Measurements from ENCODE around the gene ARMC7. TPM values are rescaled to one million over a fixed set of nuclear protein-coding genes. Genes with fewer than 3 reads are reported as not detected.
"Not testable (repeated sequence)": the region's sequence is repeated elsewhere in the genome, so short reads cannot be mapped to it uniquely, and the experiment has no call there.

The ARMC7 gene
- total RNA-seq, 3 donors from 2014 or later: 13.2 to 14.4 (median 13.7) TPM

GRCh38 chr17:75158480-75158879, 48.7 kb downstream of the ARMC7 start:
- peaks cover 10% of the 10 kb centered on the region for H3K4me1 Mint-ChIP-seq (ENCODE audit: low read depth)
- not testable (repeated sequence) for H3K4me3 Mint-ChIP-seq; DNase-seq; H3K27me3 Mint-ChIP-seq (ENCODE audit: low read depth); H3K9me3 Mint-ChIP-seq; ATAC-seq; H3K36me3 Mint-ChIP-seq (ENCODE audit: insufficient read depth)

GRCh38 chr17:75159196-75160031, 49.6 kb downstream of the ARMC7 start:
- Mint-ChIP-seq H3K27me3 (ENCODE audit: low read depth) (no peaks in the 10 kb centered on the region), H3K36me3 (ENCODE audit: insufficient read depth) (peaks cover 3% of the 10 kb centered on the region), H3K4me1 (ENCODE audit: low read depth) (peaks cover 10% of the 10 kb centered on the region), H3K9me3 (no peaks in the 10 kb centered on the region), H3K4me3 (no peak overlapping the region)
- no peak for DNase-seq
- ATAC-seq: no peak

- ATAC-seq (no peak), DNase-seq (no peak)
- Mint-ChIP-seq H3K27me3 (ENCODE audit: low read depth) (no peaks in the 10 kb centered on the region), H3K4me1 (ENCODE audit: low read depth) (peaks cover 4% of the 10 kb centered on the region), H3K4me3 (no peak overlapping the region), H3K9me3 (no peaks in the 10 kb centered on the region), H3K36me3 (ENCODE audit: insufficient read depth) (peaks cover 3% of the 10 kb centered on the region)
Observed at GRCh38 chr17:75160211-75160610, 50.4 kb downstream of the ARMC7 start.

GRCh38 chr17:75163074-75163473, 53.3 kb downstream of the ARMC7 start:
- H3K9me3 Mint-ChIP-seq: no peaks in the 10 kb centered on the region
- H3K36me3 Mint-ChIP-seq (ENCODE audit: insufficient read depth): peaks cover 7% of the 10 kb centered on the region

GRCh38 chr17:75164606-75165005, 54.8 kb downstream of the ARMC7 start:
- H3K9me3 Mint-ChIP-seq; H3K4me1 Mint-ChIP-seq (ENCODE audit: low read depth); ATAC-seq; H3K36me3 Mint-ChIP-seq (ENCODE audit: insufficient read depth); H3K27me3 Mint-ChIP-seq (ENCODE audit: low read depth); DNase-seq; H3K4me3 Mint-ChIP-seq: not testable (repeated sequence)

More at GRCh38 chr17:75163074-75163473, 53.3 kb downstream of the ARMC7 start:
- Mint-ChIP-seq H3K27me3 (ENCODE audit: low read depth) (no peaks in the 10 kb centered on the region), H3K4me3 (no peak overlapping the region), H3K4me1 (ENCODE audit: low read depth) (no peaks in the 10 kb centered on the region)
- no peak for DNase-seq
- ATAC-seq: no peak

- peaks cover 17% of the 10 kb centered on the region for H3K36me3 Mint-ChIP-seq (ENCODE audit: insufficient read depth)
- H3K9me3 Mint-ChIP-seq: no peaks in the 10 kb centered on the region
- ATAC-seq (no peak), DNase-seq (no peak)
- H3K4me1 Mint-ChIP-seq (ENCODE audit: low read depth): peaks cover 9% of the 10 kb centered on the region
- H3K4me3 Mint-ChIP-seq: no peak overlapping the region
- H3K27me3 Mint-ChIP-seq (ENCODE audit: low read depth): no peaks in the 10 kb centered on the region
Observed at GRCh38 chr17:75168998-75169397, 59.2 kb downstream of the ARMC7 start.

GRCh38 chr17:75173526-75173925, 63.8 kb downstream of the ARMC7 start:
- DNase-seq: no peak
- no peak overlapping the region for H3K4me3 Mint-ChIP-seq
- peaks cover 27% of the 10 kb centered on the region for H3K36me3 Mint-ChIP-seq (ENCODE audit: insufficient read depth)
- H3K27me3 Mint-ChIP-seq (ENCODE audit: low read depth): no peaks in the 10 kb centered on the region
- H3K9me3 Mint-ChIP-seq: no peaks in the 10 kb centered on the region
- peaks cover 12% of the 10 kb centered on the region for H3K4me1 Mint-ChIP-seq (ENCODE audit: low read depth)
- ATAC-seq: no peak

GRCh38 chr17:75174996-75175395, 65.2 kb downstream of the ARMC7 start:
- ATAC-seq: no peak
- Mint-ChIP-seq H3K4me1 (ENCODE audit: low read depth) (peaks cover 23% of the 10 kb centered on the region), H3K36me3 (ENCODE audit: insufficient read depth) (peaks cover 32% of the 10 kb centered on the region), H3K9me3 (no peaks in the 10 kb centered on the region), H3K4me3 (no peak overlapping the region), H3K27me3 (ENCODE audit: low read depth) (no peaks in the 10 kb centered on the region)
- no peak for DNase-seq

GRCh38 chr17:75176625-75177024, 66.9 kb downstream of the ARMC7 start:
- Mint-ChIP-seq H3K4me1 (ENCODE audit: low read depth) (peaks cover 34% of the 10 kb centered on the region), H3K36me3 (ENCODE audit: insufficient read depth) (peaks cover 36% of the 10 kb centered on the region), H3K9me3 (no peaks in the 10 kb centered on the region), H3K27me3 (ENCODE audit: low read depth) (no peaks in the 10 kb centered on the region), H3K4me3 (no peak overlapping the region)
- no peak for ATAC-seq
- DNase-seq: no peak

- Mint-ChIP-seq H3K4me1 (ENCODE audit: low read depth) (peaks cover 32% of the 10 kb centered on the region), H3K9me3 (no peaks in the 10 kb centered on the region), H3K36me3 (ENCODE audit: insufficient read depth) (peaks cover 29% of the 10 kb centered on the region), H3K27me3 (ENCODE audit: low read depth) (no peaks in the 10 kb centered on the region), H3K4me3 (no peak overlapping the region)
- DNase-seq: no peak
- ATAC-seq: no peak
Observed at GRCh38 chr17:75178453-75178852, 68.7 kb downstream of the ARMC7 start.

Other genes with a start within 250 kb of the ARMC7 start
- 10 to 100 TPM in 1 of 3 donors, 1 to 10 TPM in 2; 6.1 to 12.0 (median 7.0) TPM for gene FDXR, start 237.0 kb upstream of the ARMC7 start, total RNA-seq
- not detected for gene FADS6, start 216.3 kb upstream of the ARMC7 start, total RNA-seq
- gene USH1G, start 186.7 kb upstream of the ARMC7 start, total RNA-seq: not detected
- gene OTOP2, start 185.7 kb upstream of the ARMC7 start, total RNA-seq: not detected
- not detected for gene OTOP3, start 174.1 kb upstream of the ARMC7 start, total RNA-seq
- 1 to 10 TPM; 1.3 to 2.1 (median 2.0) TPM for gene HID1, start 137.2 kb upstream of the ARMC7 start, total RNA-seq
- 1 to 10 TPM in 2 of 3 donors, under 1 TPM in 1; 0.84 to 1.3 (median 1.0) TPM for gene CDR2L, start 122.3 kb upstream of the ARMC7 start, total RNA-seq
- gene MRPL58, start 97.3 kb upstream of the ARMC7 start, total RNA-seq: 10 to 100 TPM; 70.8 to 82.5 (median 81.1) TPM
- 100 to 1,000 TPM; 128 to 158 (median 147) TPM for gene ATP5PD, start 63.0 kb upstream of the ARMC7 start, total RNA-seq
- gene KCTD2, start 62.7 kb upstream of the ARMC7 start, total RNA-seq: 10 to 100 TPM; 18.5 to 23.9 (median 22.2) TPM
- gene SLC16A5, start 22.0 kb upstream of the ARMC7 start, total RNA-seq: 1 to 10 TPM in 1 of 3 donors, under 1 TPM in 2; 0.53 to 1.2 (median 0.55) TPM
- gene NT5C, start 21.8 kb downstream of the ARMC7 start, total RNA-seq: 100 to 1,000 TPM in 1 of 3 donors, 10 to 100 TPM in 2; 91.0 to 103 (median 91.4) TPM
- 100 to 1,000 TPM; 161 to 182 (median 167) TPM for gene JPT1, start 44.5 kb downstream of the ARMC7 start, total RNA-seq
- gene SUMO2, start 73.0 kb downstream of the ARMC7 start, total RNA-seq: 100 to 1,000 TPM; 594 to 609 (median 599) TPM
- gene NUP85, start 95.7 kb downstream of the ARMC7 start, total RNA-seq: 100 to 1,000 TPM; 115 to 137 (median 125) TPM
- 10 to 100 TPM; 64.2 to 80.5 (median 71.2) TPM for gene GGA3, start 151.6 kb downstream of the ARMC7 start, total RNA-seq
- 100 to 1,000 TPM; 131 to 167 (median 160) TPM for gene MRPS7, start 151.9 kb downstream of the ARMC7 start, total RNA-seq
- 10 to 100 TPM; 35.4 to 39.8 (median 38.4) TPM for gene MIF4GD, start 161.3 kb downstream of the ARMC7 start, total RNA-seq
- gene SLC25A19, start 179.5 kb downstream of the ARMC7 start, total RNA-seq: 100 to 1,000 TPM; 111 to 140 (median 134) TPM